GM12878 (cell line): ENCODE data around the gene CAVIN2. TPM values are rescaled to one million over a fixed set of nuclear protein-coding genes. Genes with fewer than 3 reads are reported as not detected.

Experiments used
- CBFB ChIP-seq: IDR thresholded peaks from 2 replicates; pipeline ENCODE4 v1.6.1; 2016; ENCODE audit warnings: antibody characterized with exemption, low read depth
- CBX5 ChIP-seq: sonication (generic); IDR thresholded peaks from 2 replicates; pipeline ENCODE4 v1.6.1; 2016; ENCODE audit warnings: low read depth, moderate library complexity, mild to moderate bottlenecking, inconsistent platforms
- KDM1A ChIP-seq: fragments of 200-600 bp; sonication (generic); IDR thresholded peaks from 2 replicates; pipeline ENCODE4 v1.6.1; 2016; ENCODE audit warnings: borderline replicate concordance
- polyA plus RNA-seq, 11 experiments: library from polyadenylated mRNA; depleted of rRNA in 4 of 11; unstranded in 6 of 11; stranded (reverse) in 5 of 11; fragments of >200 nt; fragmentation: Nextera tagmentation in 4 of 11; fragmentation: Illumina TruSeq in 1 of 11; extraction: Ambion mirVana in 4 of 11; extraction: Trizol in 1 of 11; gene quantifications; 1 replicate in 1 of 11; 2 replicates in 10 of 11; pipeline versions ENCODE4 v1.2.1 to v1.2.3, GENCODE V29; 2011 to 2016; ENCODE audit warnings: inconsistent platforms in 2 of 11, missing spikeins in 2 of 11, low read depth in 1 of 11
- total RNA-seq, 4 experiments: library from RNA; depleted of rRNA in 3 of 4; stranded (reverse); fragments of >200 nt in 3 of 4; fragmentation: Illumina TruSeq in 1 of 4; extraction: Trizol in 1 of 4; gene quantifications; 2 replicates each; pipeline versions ENCODE4 v1.2.1 to v1.2.3, GENCODE V29; 2013 to 2021
- TF ChIP-seq, protein P1 (sequence below): IDR thresholded peaks from 2 replicates; pipeline ENCODE4 v1.6.1; 2012; ENCODE audit warnings: improper control_type of control experiment, low read depth, low read length; ENCODE audit not compliant: insufficient replicate concordance
- TF ChIP-seq, protein P2 (sequence below): fragments of 450-650 bp; formaldehyde crosslinking; IDR thresholded peaks from 2 replicates; pipeline ENCODE4 v1.5.0; 2022; ENCODE audit warnings: mild to moderate bottlenecking, missing genetic modification characterization
- TF ChIP-seq, protein P3 (sequence below), 3 experiments: IDR thresholded peaks in 2 of 3; conservative IDR thresholded peaks in 1 of 3; 2 replicates each; pipeline ENCODE4 v1.5.1; 2011; ENCODE audit warnings: low read depth in 3 of 3, low read length in 3 of 3, mild to moderate bottlenecking in 3 of 3, control low read depth in 2 of 3, moderate library complexity in 2 of 3, inconsistent platforms in 1 of 3, mixed read lengths in 1 of 3; ENCODE audit not compliant: control insufficient read depth in 2 of 3, insufficient read depth in 1 of 3; ENCODE audit errors: extremely low read depth in 1 of 3

The CAVIN2 gene
- total and polyA plus RNA-seq, 10 of the 15 experiments (the other 5 are each of a cell fraction or from before 2014, with no cell fraction given): not detected

DNA sequence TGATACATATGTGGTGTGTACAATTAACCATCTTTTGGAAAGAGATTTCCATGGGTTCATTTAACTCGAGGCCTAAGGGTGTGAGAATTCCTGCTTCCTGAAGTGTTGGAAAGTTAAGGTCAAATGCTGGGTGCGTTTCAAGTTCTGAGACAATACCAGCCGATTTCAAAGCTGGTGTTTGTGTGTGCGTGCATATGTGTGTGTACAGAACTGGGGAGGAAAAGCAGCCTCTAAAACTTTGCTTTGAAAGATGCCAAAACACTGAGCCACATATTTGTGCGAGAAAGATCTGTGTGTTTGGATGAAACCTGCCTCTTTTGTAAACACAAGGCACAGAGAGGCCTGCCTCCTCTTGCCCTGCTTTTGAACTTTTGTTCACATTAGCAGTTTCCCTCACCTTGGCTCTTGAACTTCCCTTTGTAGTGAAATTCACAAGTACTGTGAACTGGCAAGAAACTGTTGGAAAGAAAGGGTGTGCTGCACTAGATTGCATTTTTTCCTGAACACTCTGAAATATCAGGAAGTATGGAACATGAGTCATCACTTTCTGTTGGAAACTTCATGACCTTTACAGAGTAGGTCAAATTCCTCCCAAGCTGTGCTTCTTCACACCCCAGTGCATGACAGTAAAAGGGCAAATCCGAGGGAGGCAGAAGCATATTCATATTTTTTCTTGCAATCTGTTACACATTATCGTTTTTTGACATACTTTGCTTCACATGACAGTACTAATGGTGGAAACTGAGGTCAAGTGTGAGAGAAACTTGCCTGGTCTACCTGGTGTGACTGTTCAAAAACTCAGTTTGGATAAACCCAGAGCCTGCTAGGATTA lies 20.0 kb upstream of the CAVIN2 start (continued):
- TF ChIP-seq, protein P1, sequence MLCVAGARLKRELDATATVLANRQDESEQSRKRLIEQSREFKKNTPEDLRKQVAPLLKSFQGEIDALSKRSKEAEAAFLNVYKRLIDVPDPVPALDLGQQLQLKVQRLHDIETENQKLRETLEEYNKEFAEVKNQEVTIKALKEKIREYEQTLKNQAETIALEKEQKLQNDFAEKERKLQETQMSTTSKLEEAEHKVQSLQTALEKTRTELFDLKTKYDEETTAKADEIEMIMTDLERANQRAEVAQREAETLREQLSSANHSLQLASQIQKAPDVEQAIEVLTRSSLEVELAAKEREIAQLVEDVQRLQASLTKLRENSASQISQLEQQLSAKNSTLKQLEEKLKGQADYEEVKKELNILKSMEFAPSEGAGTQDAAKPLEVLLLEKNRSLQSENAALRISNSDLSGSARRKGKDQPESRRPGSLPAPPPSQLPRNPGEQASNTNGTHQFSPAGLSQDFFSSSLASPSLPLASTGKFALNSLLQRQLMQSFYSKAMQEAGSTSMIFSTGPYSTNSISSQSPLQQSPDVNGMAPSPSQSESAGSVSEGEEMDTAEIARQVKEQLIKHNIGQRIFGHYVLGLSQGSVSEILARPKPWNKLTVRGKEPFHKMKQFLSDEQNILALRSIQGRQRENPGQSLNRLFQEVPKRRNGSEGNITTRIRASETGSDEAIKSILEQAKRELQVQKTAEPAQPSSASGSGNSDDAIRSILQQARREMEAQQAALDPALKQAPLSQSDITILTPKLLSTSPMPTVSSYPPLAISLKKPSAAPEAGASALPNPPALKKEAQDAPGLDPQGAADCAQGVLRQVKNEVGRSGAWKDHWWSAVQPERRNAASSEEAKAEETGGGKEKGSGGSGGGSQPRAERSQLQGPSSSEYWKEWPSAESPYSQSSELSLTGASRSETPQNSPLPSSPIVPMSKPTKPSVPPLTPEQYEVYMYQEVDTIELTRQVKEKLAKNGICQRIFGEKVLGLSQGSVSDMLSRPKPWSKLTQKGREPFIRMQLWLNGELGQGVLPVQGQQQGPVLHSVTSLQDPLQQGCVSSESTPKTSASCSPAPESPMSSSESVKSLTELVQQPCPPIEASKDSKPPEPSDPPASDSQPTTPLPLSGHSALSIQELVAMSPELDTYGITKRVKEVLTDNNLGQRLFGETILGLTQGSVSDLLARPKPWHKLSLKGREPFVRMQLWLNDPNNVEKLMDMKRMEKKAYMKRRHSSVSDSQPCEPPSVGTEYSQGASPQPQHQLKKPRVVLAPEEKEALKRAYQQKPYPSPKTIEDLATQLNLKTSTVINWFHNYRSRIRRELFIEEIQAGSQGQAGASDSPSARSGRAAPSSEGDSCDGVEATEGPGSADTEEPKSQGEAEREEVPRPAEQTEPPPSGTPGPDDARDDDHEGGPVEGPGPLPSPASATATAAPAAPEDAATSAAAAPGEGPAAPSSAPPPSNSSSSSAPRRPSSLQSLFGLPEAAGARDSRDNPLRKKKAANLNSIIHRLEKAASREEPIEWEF: no peak
- no peak for TF ChIP-seq CBX5
- TF ChIP-seq, protein P2, sequence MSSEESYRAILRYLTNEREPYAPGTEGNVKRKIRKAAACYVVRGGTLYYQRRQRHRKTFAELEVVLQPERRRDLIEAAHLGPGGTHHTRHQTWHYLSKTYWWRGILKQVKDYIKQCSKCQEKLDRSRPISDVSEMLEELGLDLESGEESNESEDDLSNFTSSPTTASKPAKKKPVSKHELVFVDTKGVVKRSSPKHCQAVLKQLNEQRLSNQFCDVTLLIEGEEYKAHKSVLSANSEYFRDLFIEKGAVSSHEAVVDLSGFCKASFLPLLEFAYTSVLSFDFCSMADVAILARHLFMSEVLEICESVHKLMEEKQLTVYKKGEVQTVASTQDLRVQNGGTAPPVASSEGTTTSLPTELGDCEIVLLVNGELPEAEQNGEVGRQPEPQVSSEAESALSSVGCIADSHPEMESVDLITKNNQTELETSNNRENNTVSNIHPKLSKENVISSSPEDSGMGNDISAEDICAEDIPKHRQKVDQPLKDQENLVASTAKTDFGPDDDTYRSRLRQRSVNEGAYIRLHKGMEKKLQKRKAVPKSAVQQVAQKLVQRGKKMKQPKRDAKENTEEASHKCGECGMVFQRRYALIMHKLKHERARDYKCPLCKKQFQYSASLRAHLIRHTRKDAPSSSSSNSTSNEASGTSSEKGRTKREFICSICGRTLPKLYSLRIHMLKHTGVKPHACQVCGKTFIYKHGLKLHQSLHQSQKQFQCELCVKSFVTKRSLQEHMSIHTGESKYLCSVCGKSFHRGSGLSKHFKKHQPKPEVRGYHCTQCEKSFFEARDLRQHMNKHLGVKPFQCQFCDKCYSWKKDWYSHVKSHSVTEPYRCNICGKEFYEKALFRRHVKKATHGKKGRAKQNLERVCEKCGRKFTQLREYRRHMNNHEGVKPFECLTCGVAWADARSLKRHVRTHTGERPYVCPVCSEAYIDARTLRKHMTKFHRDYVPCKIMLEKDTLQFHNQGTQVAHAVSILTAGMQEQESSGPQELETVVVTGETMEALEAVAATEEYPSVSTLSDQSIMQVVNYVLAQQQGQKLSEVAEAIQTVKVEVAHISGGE (CRISPR knock-in tag): no peak
- TF ChIP-seq, protein P3, sequence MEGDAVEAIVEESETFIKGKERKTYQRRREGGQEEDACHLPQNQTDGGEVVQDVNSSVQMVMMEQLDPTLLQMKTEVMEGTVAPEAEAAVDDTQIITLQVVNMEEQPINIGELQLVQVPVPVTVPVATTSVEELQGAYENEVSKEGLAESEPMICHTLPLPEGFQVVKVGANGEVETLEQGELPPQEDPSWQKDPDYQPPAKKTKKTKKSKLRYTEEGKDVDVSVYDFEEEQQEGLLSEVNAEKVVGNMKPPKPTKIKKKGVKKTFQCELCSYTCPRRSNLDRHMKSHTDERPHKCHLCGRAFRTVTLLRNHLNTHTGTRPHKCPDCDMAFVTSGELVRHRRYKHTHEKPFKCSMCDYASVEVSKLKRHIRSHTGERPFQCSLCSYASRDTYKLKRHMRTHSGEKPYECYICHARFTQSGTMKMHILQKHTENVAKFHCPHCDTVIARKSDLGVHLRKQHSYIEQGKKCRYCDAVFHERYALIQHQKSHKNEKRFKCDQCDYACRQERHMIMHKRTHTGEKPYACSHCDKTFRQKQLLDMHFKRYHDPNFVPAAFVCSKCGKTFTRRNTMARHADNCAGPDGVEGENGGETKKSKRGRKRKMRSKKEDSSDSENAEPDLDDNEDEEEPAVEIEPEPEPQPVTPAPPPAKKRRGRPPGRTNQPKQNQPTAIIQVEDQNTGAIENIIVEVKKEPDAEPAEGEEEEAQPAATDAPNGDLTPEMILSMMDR (IDR thresholded peaks at IDR 0.05 in 2 of 3, conservative IDR thresholded peaks at IDR 0.05 in 1 of 3; ENCODE audit: control insufficient read depth in 2 of 3, extremely low read depth in 1 of 3, insufficient read depth in 1 of 3, low read depth in 3 of 3, low read length in 3 of 3): no peak
- TF ChIP-seq CBFB: no peak
- no peak for TF ChIP-seq KDM1A
- TF ChIP-seq, all 136 proteins: peak for 0
